Ovary (tissue), 3 donors: ENCODE results near the gene DCST1.

ENCODE experiments used
- EP300 ChIP-seq: sonication (generic); formaldehyde crosslinking; IDR thresholded peaks from one replicate; pipeline ENCODE4 v1.6.1; 2017; ENCODE audit warnings: antibody characterized with exemption
- POLR2A ChIP-seq: fragments of 450-650 bp; IDR thresholded peaks from one replicate; pipeline ENCODE4 v1.6.1; 2017; ENCODE audit warnings: antibody characterized with exemption, mild to moderate bottlenecking, moderate library complexity
- TF ChIP-seq, protein P1 (sequence below), 3 donors: fragments of 450-650 bp in 2 of 3; fragments of 200-600 bp in 1 of 3; IDR thresholded peaks; one replicate each; pipeline versions ENCODE4 v1.5.1 to v1.8.0; 2016 to 2022; ENCODE audit warnings: antibody characterized with exemption in 3 of 3, mild to moderate bottlenecking in 1 of 3
- donor health status: DM: no; HTN: no; CAD: no.

DNA sequence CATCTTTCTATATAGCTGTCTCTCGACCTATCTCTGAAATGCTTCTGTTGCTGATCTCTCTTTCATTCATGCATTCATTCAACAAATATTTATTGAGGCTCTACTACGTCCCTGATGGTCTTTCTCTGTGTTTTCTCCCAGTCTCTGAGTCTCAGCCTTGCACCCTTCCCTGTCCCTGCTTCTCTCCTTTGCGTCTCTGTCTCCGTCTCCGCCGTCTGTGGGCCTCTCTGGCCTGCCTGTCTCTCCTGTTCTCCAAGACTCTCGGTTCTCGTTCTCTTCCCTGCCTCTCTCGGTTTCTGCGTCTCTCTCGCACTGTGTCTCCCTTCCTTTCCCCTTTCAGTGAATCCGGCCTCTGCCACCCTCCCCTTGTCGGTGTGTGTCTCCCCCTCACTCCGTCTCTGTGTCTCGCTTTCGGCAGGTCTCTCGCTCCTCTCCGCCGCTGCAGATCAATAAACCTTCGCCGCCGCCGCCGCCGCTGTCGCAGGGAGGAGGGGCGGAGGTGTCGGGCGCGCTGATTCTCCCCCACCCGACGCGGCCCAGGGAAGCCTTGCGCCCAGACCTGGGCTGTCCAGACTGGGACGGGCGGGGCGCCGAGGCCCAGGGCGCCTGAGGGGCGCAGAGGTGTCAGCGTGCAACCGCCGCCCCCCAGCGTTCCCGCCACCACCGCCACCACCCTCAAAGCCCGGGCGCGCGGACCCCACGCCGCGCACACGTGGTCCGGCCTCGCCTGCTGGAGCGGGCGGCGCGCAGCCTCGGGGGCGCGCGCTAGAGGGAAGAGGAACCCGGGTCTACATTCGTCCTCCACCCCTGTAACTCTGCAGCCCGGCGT is 48.1 kb downstream of the DCST1 start:
- TF ChIP-seq, protein P1, sequence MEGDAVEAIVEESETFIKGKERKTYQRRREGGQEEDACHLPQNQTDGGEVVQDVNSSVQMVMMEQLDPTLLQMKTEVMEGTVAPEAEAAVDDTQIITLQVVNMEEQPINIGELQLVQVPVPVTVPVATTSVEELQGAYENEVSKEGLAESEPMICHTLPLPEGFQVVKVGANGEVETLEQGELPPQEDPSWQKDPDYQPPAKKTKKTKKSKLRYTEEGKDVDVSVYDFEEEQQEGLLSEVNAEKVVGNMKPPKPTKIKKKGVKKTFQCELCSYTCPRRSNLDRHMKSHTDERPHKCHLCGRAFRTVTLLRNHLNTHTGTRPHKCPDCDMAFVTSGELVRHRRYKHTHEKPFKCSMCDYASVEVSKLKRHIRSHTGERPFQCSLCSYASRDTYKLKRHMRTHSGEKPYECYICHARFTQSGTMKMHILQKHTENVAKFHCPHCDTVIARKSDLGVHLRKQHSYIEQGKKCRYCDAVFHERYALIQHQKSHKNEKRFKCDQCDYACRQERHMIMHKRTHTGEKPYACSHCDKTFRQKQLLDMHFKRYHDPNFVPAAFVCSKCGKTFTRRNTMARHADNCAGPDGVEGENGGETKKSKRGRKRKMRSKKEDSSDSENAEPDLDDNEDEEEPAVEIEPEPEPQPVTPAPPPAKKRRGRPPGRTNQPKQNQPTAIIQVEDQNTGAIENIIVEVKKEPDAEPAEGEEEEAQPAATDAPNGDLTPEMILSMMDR (IDR thresholded peaks at IDR 0.05), result no peak
- no peak for TF ChIP-seq POLR2A
- no peak for TF ChIP-seq EP300
